ENCODE data around the gene ACR. TPM values are rescaled to one million over a fixed set of nuclear protein-coding genes. Genes with fewer than 3 reads are reported as not detected.

Gene ACR
- total and polyA plus RNA-seq, 2 donors: 0.21 TPM; not detected in 1

DNA sequence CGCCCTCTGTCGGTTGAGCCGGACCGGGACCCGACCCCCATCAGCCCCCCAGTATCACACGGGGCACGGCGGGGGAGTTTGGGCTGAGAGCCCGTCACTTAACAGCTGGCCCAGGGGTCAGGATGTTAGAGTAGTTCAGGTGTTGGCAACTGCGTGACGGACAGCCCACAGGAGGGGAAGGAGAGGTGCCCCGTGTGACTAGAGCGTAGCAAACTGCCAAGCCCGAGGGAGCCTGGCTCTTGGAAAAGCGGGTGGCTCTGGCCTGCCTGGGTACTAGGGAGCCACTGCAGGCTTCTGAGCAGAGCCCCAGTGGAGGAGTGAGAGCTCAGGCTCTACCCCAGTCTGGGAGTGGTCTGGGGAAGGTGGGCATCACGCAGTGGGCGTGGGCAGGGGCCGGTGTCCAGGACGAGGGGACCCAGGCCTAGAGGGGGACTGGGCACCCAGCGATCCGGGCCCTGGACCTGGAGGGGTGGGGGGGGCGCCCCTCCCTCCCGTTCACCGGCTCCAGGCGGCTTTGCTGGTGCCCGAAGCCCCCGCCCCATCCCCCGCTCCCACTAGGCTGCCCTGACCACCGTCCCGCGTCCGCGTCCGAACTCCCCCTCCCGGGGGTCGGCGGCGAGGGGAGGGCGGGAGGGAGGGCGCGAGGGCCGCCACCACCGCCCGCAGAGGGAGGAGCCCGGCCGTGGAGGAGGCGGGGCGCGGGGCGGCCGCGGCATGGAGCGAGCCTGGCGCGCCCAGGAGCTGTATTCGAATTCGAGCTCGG lies 41.0 kb upstream of the ACR start:
- Histone ChIP-seq H3K27ac (ENCODE audit: low read depth in 1 of 2, low read length in 1 of 2) (no peak overlapping the region), H3K4me3 (ENCODE audit: low read length in 2 of 2) (no peak overlapping the region), H3K36me3 (ENCODE audit: control insufficient read depth in 2 of 2, insufficient read depth in 2 of 2, low read length in 1 of 2) (no peaks in the 10 kb centered on the region), H3K27me3 (ENCODE audit: control insufficient read depth in 2 of 2, insufficient read depth in 1 of 2, low read length in 1 of 2) (no peaks in the 10 kb centered on the region), H3K9me3 (ENCODE audit: control insufficient read depth in 2 of 2, insufficient read depth in 1 of 2, low read length in 1 of 2) (no peaks in the 10 kb centered on the region), H3K4me1 (ENCODE audit: control insufficient read depth in 2 of 2, insufficient read depth in 2 of 2, low read length in 2 of 2) (peaks cover 0 to under 1% of the 10 kb centered on the region in 2 donors)
- DNase-seq (ENCODE audit: low read depth in 6 of 9, low spot score in 9 of 9): no peak
- WGBS: 91% methylated on average over 57 of the region's 58 CpGs

DNA sequence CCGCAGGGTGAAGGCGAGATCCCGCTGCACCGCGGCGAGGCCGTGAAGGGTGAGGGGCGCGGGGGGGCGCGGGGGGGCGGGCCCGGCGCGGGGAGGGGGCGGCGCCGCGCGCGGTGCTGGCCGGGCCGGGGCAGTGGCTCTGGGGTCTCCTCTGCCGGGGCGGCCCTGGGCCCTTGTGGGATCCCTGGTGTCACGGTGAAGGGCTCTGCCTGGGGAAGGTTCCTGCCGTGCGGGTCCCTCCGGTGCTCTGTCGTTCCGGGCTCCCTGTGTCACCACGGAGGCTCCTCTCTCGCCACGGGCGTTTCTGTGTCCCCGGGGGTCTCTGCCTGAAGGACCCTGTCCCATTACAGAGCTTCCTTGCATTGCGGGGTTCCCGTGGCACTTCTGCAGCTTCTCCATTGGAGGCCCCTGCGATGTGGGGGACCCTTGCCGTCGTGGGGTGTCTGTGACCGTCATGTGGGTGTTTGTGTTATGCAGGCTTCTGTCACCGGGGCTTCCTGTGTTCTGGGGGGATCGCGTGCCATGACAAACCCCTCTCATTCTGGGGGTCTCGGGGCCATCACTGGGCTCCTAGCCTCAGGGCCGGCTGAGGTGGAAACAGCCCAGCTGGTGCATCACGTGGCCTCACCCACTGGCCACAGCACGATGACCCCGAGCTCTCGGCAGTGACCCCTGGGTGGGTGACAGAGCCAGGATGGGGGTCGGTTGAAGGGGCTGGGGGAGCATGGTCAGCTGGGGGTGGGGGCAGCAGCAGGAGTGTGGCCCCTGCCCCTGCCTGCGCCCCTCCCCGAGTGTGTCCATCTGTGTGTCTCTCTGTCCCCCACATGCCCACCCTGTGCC lies 40.1 kb upstream of the ACR start:
- Histone ChIP-seq H3K27me3 (ENCODE audit: control insufficient read depth in 2 of 2, insufficient read depth in 1 of 2, low read length in 1 of 2) (no peaks in the 10 kb centered on the region), H3K9me3 (ENCODE audit: control insufficient read depth in 2 of 2, insufficient read depth in 1 of 2, low read length in 1 of 2) (no peaks in the 10 kb centered on the region), H3K4me1 (ENCODE audit: control insufficient read depth in 2 of 2, insufficient read depth in 2 of 2, low read length in 2 of 2) (peaks cover 6 to 10% of the 10 kb centered on the region in 2 donors), H3K4me3 (ENCODE audit: low read length in 2 of 2) (peak overlapping the region in 1 of 2 donors; percentile 20), H3K27ac (ENCODE audit: low read depth in 1 of 2, low read length in 1 of 2) (no peak overlapping the region), H3K36me3 (ENCODE audit: control insufficient read depth in 2 of 2, insufficient read depth in 2 of 2, low read length in 1 of 2) (no peaks in the 10 kb centered on the region)
- 94% methylated on average over 54 of the region's 54 CpGs for WGBS
- no peak for DNase-seq (ENCODE audit: low read depth in 6 of 9, low spot score in 9 of 9)

DNA sequence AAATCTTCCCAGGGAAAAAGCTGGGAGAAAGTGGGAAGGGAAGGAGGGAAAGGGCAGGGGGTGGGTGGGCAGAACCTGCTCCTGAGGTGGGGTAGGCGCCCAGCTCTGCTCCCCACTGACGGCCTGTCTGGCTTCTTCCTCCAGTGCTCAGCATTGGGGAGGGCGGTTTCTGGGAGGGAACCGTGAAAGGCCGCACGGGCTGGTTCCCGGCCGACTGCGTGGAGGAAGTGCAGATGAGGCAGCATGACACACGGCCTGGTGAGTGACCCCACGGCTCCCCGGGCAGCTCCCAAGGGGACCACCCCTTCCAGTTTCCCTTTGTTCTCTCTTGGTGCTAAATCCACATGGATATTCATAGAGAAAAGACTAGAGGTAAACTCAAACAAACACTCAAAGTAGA lies 39.5 kb upstream of the ACR start:
- H3K4me1 ChIP-seq (ENCODE audit: control insufficient read depth in 2 of 2, insufficient read depth in 2 of 2, low read length in 2 of 2): peaks cover 6 to 12% of the 10 kb centered on the region in 2 donors
- no peaks in the 10 kb centered on the region for H3K9me3 ChIP-seq (ENCODE audit: control insufficient read depth in 2 of 2, insufficient read depth in 1 of 2, low read length in 1 of 2)
- H3K27me3 ChIP-seq (ENCODE audit: control insufficient read depth in 2 of 2, insufficient read depth in 1 of 2, low read length in 1 of 2): no peaks in the 10 kb centered on the region
- H3K4me3 ChIP-seq (ENCODE audit: low read length in 2 of 2): no peak overlapping the region
- H3K36me3 ChIP-seq (ENCODE audit: control insufficient read depth in 2 of 2, insufficient read depth in 2 of 2, low read length in 1 of 2): no peaks in the 10 kb centered on the region
- no peak for DNase-seq (ENCODE audit: low read depth in 6 of 9, low spot score in 9 of 9)
- WGBS: 94% methylated on average over 12 of the region's 12 CpGs
- no peak overlapping the region for H3K27ac ChIP-seq (ENCODE audit: low read depth in 1 of 2, low read length in 1 of 2)

DNA sequence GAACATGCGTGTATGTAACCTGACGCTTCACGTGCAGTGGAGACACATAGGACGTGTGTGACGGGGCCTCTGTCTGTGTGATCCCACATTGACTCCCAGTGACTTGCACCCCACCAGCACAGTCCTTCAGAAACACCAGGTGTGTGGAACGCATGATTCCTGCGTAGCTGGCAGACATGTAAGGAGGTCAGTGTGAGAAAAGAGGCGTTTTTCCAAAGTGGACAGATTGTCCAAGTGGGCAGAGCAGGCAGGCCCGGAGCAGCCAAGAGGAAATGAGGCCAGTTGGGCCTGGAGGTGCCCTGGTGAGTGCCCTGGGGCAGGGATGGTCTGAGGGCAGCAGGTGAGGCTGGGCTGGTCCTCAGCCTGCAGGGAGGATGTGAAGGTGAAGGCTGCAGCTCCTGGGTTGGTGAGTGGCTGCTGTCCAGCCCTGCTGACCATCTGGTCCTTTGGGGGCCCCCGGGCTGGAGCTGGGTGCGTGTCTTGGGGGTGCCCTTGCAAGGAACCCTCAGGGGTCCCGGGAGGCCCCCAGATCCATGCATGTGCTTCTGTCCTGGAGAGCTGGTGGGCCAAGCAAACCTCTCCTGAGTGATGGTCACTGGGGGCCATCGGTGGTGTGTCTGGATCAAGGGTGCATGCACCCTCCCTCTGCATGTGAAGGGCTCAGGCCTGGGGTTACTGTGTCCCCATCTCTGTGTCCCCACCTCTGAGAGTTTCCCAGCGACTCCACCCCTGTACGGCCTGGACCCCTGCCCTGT lies 38.8 kb upstream of the ACR start:
- 94% methylated on average over 15 of the region's 15 CpGs for WGBS
- H3K27ac ChIP-seq (ENCODE audit: low read depth in 1 of 2, low read length in 1 of 2): no peak overlapping the region
- peaks cover 6 to 12% of the 10 kb centered on the region in 2 donors for H3K4me1 ChIP-seq (ENCODE audit: control insufficient read depth in 2 of 2, insufficient read depth in 2 of 2, low read length in 2 of 2)
- no peaks in the 10 kb centered on the region for H3K36me3 ChIP-seq (ENCODE audit: control insufficient read depth in 2 of 2, insufficient read depth in 2 of 2, low read length in 1 of 2)
- DNase-seq (ENCODE audit: low read depth in 6 of 9, low spot score in 9 of 9): no peak
- H3K4me3 ChIP-seq (ENCODE audit: low read length in 2 of 2): no peak overlapping the region
- no peaks in the 10 kb centered on the region for H3K27me3 ChIP-seq (ENCODE audit: control insufficient read depth in 2 of 2, insufficient read depth in 1 of 2, low read length in 1 of 2)
- H3K9me3 ChIP-seq (ENCODE audit: control insufficient read depth in 2 of 2, insufficient read depth in 1 of 2, low read length in 1 of 2): no peaks in the 10 kb centered on the region

DNA sequence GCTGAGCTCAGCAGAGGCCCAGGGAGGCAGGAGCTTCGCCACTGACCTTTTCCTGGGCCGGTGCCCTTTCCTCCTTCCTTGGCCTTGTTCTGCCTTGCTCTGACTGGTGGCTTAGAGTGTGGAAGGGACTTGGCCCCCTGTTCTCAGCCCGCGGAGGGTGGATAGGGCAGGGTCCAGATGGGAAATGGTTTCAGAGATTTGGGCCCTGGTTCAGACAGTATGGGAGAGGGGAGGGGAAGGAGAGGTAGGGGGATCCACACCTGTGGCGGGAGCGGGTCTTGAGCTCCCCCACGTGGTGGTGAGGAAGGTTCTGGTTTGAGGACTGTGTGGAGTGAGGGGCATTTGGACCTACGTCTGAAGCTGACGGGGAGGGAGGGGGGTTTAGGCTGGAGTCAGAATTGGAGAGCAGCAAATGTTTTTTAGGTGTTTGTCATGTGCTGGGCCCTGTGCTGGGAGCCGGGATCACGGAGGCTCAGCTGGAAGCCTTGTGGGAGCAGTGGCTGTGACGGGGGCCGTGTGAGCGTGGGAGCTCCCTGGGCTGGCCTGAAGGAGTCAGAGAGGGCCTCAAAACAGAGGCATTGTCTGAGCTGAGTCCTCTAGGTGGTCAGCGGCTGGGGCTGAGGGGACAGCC lies 38.1 kb upstream of the ACR start:
- Histone ChIP-seq H3K4me3 (ENCODE audit: low read length in 2 of 2) (no peak overlapping the region), H3K27ac (ENCODE audit: low read depth in 1 of 2, low read length in 1 of 2) (no peak overlapping the region), H3K27me3 (ENCODE audit: control insufficient read depth in 2 of 2, insufficient read depth in 1 of 2, low read length in 1 of 2) (no peaks in the 10 kb centered on the region), H3K9me3 (ENCODE audit: control insufficient read depth in 2 of 2, insufficient read depth in 1 of 2, low read length in 1 of 2) (no peaks in the 10 kb centered on the region), H3K36me3 (ENCODE audit: control insufficient read depth in 2 of 2, insufficient read depth in 2 of 2, low read length in 1 of 2) (no peaks in the 10 kb centered on the region), H3K4me1 (ENCODE audit: control insufficient read depth in 2 of 2, insufficient read depth in 2 of 2, low read length in 2 of 2) (peaks cover 6 to 12% of the 10 kb centered on the region in 2 donors)
- DNase-seq (ENCODE audit: low read depth in 6 of 9, low spot score in 9 of 9): no peak
- 87% methylated on average over 15 of the region's 15 CpGs for WGBS

DNA sequence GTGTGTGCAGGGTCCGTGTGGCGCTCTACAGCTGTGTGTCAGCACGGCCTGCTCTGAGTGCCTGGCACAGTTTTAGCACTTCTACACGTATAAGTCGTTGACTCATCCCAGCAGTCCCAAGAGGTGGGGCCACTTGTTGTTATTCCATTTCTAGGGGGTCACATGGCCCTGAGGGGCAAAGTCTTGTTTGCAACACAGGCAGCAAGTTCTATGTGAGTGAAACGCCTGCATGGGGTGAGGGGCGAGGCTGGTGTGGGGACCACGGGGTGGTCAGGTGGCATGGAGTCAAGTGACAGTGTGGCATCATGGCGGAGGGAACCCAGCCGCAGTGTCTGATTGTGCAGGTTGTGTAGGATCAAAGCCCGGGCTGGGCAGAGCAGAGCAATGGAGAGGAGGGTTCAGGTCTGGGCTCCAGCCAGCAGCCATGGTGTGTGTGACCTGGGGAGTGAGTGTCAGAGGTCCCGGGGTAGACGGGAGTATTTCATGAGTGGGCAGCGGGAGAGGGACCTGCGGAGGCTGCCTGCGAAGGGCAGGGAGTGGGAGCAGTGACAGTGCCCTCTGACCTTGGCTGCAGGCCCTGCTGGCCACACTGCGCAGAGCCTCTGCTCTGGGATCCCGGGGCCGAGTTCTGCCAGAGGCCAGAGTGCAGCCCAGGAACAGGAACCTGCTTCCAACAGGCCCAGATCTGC lies 37.5 kb upstream of the ACR start:
- no peak overlapping the region for H3K27ac ChIP-seq (ENCODE audit: low read depth in 1 of 2, low read length in 1 of 2)
- no peaks in the 10 kb centered on the region for H3K36me3 ChIP-seq (ENCODE audit: control insufficient read depth in 2 of 2, insufficient read depth in 2 of 2, low read length in 1 of 2)
- no peak overlapping the region for H3K4me3 ChIP-seq (ENCODE audit: low read length in 2 of 2)
- 96% methylated on average over 19 of the region's 19 CpGs for whole genome bisulfite sequencing
- no peaks in the 10 kb centered on the region for H3K27me3 ChIP-seq (ENCODE audit: control insufficient read depth in 2 of 2, insufficient read depth in 1 of 2, low read length in 1 of 2)
- H3K4me1 ChIP-seq (ENCODE audit: control insufficient read depth in 2 of 2, insufficient read depth in 2 of 2, low read length in 2 of 2): peaks cover 6 to 12% of the 10 kb centered on the region in 2 donors
- DNase-seq (ENCODE audit: low read depth in 6 of 9, low spot score in 9 of 9): no peak
- no peaks in the 10 kb centered on the region for H3K9me3 ChIP-seq (ENCODE audit: control insufficient read depth in 2 of 2, insufficient read depth in 1 of 2, low read length in 1 of 2)

DNA sequence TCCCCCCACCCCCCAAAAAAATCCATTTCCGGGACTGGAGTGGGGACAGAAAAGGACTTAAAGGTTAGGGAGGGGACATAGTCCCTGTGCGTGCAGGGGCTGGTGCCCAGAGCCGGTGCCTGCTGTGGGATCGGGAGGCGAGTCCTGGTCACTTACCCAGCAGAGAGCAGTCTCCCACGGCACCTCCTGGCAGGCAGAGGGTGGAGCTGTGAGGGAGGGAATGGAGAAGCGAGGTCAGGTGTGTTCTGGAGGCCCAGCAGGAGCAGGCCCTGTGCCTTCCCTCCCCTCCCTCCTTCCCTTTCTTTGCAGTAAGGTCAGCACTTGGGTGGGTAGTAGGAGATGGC lies 37.0 kb upstream of the ACR start:
- no peak overlapping the region for H3K27ac ChIP-seq (ENCODE audit: low read depth in 1 of 2, low read length in 1 of 2)
- no peak for DNase-seq (ENCODE audit: low read depth in 6 of 9, low spot score in 9 of 9)
- H3K4me1 ChIP-seq (ENCODE audit: control insufficient read depth in 2 of 2, insufficient read depth in 2 of 2, low read length in 2 of 2): peaks cover 6 to 12% of the 10 kb centered on the region in 2 donors
- no peaks in the 10 kb centered on the region for H3K36me3 ChIP-seq (ENCODE audit: control insufficient read depth in 2 of 2, insufficient read depth in 2 of 2, low read length in 1 of 2)
- WGBS: 95% methylated on average over 7 of the region's 7 CpGs
- no peaks in the 10 kb centered on the region for H3K27me3 ChIP-seq (ENCODE audit: control insufficient read depth in 2 of 2, insufficient read depth in 1 of 2, low read length in 1 of 2)
- no peaks in the 10 kb centered on the region for H3K9me3 ChIP-seq (ENCODE audit: control insufficient read depth in 2 of 2, insufficient read depth in 1 of 2, low read length in 1 of 2)
- no peak overlapping the region for H3K4me3 ChIP-seq (ENCODE audit: low read length in 2 of 2)

DNA sequence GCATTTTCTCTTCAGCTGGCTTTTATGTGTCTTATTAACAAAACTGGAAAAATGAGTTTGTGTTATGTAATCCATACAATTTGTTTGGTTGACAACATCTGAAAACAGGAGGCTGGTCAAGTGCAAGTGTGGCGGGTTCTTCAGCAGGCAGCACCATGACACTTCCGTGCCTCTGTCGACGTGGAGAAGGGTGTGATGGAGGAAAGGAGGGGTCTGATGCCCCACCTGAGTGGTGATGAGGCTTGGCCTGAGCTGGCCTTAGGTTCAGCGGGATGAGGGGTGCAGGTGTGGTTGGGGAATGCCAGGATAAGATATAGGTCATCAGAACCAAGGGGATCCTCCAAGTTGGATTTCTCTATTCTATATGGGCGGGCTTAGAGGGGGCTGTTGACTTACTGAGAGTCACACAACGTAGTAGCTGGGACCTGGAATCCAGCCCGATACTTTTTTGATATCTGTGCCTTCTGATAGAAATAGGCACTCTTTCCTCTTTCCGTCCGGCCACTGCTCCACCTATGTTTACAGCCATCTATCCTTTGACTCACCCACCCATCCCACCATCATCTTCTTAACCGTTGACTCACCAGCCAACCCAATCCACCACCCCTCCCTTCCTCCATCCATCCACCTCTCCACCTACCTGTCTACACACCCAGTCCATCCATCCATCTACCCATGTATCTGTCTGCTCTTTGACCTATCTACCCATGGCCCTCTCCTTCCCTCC lies 36.4 kb upstream of the ACR start:
- H3K27ac ChIP-seq (ENCODE audit: low read depth in 1 of 2, low read length in 1 of 2): no peak overlapping the region
- H3K9me3 ChIP-seq (ENCODE audit: control insufficient read depth in 2 of 2, insufficient read depth in 1 of 2, low read length in 1 of 2): no peaks in the 10 kb centered on the region
- peaks cover 6 to 12% of the 10 kb centered on the region in 2 donors for H3K4me1 ChIP-seq (ENCODE audit: control insufficient read depth in 2 of 2, insufficient read depth in 2 of 2, low read length in 2 of 2)
- no peaks in the 10 kb centered on the region for H3K27me3 ChIP-seq (ENCODE audit: control insufficient read depth in 2 of 2, insufficient read depth in 1 of 2, low read length in 1 of 2)
- H3K36me3 ChIP-seq (ENCODE audit: control insufficient read depth in 2 of 2, insufficient read depth in 2 of 2, low read length in 1 of 2): no peaks in the 10 kb centered on the region
- WGBS: 96% methylated on average over 11 of the region's 11 CpGs
- DNase-seq (ENCODE audit: low read depth in 6 of 9, low spot score in 9 of 9): no peak
- no peak overlapping the region for H3K4me3 ChIP-seq (ENCODE audit: low read length in 2 of 2)
